ENCODE measurements around the gene CSTB.

CSTB gene

GRCh38 chr21:43727519-43728153, 48.5 kb downstream of the CSTB start:
- DNase-seq: no peak

- DNase-seq: no peak
Measured at GRCh38 chr21:43726686-43727518, 49.2 kb downstream of the CSTB start.

Measured in activated gamma-delta T cell (primary cell).